HEK293T (cell line): ENCODE measurements around the gene PNP.

Experiments used
- CTCF ChIA-PET: fragments of 350-600 bp; formaldehyde crosslinking; extraction: SDS; loops from one replicate; lab custom pipeline; 2021; ENCODE audit warnings: antibody characterized with exemption, inconsistent platforms; lab: Yijun Ruan, JAX
- POLR2A ChIA-PET: fragments of 350-600 bp; formaldehyde crosslinking; extraction: SDS; loops from one replicate; lab custom pipeline; 2020; ENCODE audit warnings: antibody characterized with exemption, inconsistent platforms; lab: Yijun Ruan, JAX
- DNase-seq: peaks from one replicate; pipeline ENCODE4 v3.0.0; 2012; ENCODE audit warnings: mixed read lengths; ENCODE audit errors: extremely low spot score
- ARNT ChIP-seq: fragments of 450-650 bp; IDR thresholded peaks from 2 replicates; pipeline ENCODE4 v1.6.1; 2017; ENCODE audit warnings: mild to moderate bottlenecking
- BHLHE40 ChIP-seq: fragments of 450-650 bp; IDR thresholded peaks from 2 replicates; pipeline ENCODE4 v1.6.1; 2016; ENCODE audit warnings: mild to moderate bottlenecking, moderate library complexity, borderline replicate concordance
- CTBP1 ChIP-seq: fragments of 450-650 bp; IDR thresholded peaks from 2 replicates; pipeline ENCODE4 v1.6.1; 2016; ENCODE audit warnings: borderline replicate concordance
- ELF4 ChIP-seq: fragments of 450-650 bp; IDR thresholded peaks from 2 replicates; pipeline ENCODE4 v1.6.1; 2017; ENCODE audit warnings: antibody characterized with exemption
- FOXA1 ChIP-seq: fragments of 450-650 bp; IDR thresholded peaks from 2 replicates; pipeline ENCODE4 v1.6.1; 2016; ENCODE audit warnings: mild to moderate bottlenecking
- FOXK2 ChIP-seq: fragments of 450-650 bp; IDR thresholded peaks from 2 replicates; pipeline ENCODE4 v1.6.1; 2016; ENCODE audit warnings: mild to moderate bottlenecking
- FOXM1 ChIP-seq: fragments of 450-650 bp; IDR thresholded peaks from 2 replicates; pipeline ENCODE4 v1.6.1; 2017; ENCODE audit warnings: mild to moderate bottlenecking, borderline replicate concordance
- HDGF ChIP-seq: fragments of 450-650 bp; IDR thresholded peaks from 2 replicates; pipeline ENCODE4 v1.6.1; 2017; ENCODE audit warnings: antibody characterized with exemption, borderline replicate concordance
- L3MBTL2 ChIP-seq: fragments of 450-650 bp; conservative IDR thresholded peaks from 2 replicates; pipeline ENCODE4 v1.6.1; 2016; ENCODE audit warnings: mild to moderate bottlenecking
- LEF1 ChIP-seq: fragments of 450-650 bp; IDR thresholded peaks from 2 replicates; pipeline ENCODE4 v1.6.1; 2017; ENCODE audit warnings: mild to moderate bottlenecking, borderline replicate concordance
- NFRKB ChIP-seq: fragments of 450-650 bp; IDR thresholded peaks from 2 replicates; pipeline ENCODE4 v1.6.1; 2016; ENCODE audit warnings: mild to moderate bottlenecking, moderate library complexity
- SP1 ChIP-seq: fragments of 450-650 bp; IDR thresholded peaks from 2 replicates; pipeline ENCODE4 v1.6.1; 2017
- SUZ12 ChIP-seq: fragments of 450-650 bp; IDR thresholded peaks from 2 replicates; pipeline ENCODE4 v1.6.1; 2016; ENCODE audit warnings: mild to moderate bottlenecking
- TARDBP ChIP-seq: fragments of 450-650 bp; IDR thresholded peaks from 2 replicates; pipeline ENCODE4 v1.6.1; 2016
- ZNF384 ChIP-seq: fragments of 450-650 bp; IDR thresholded peaks from 2 replicates; pipeline ENCODE4 v1.6.1; 2016
- TF ChIP-seq, protein P1 (sequence below): fragments of 450-650 bp; IDR thresholded peaks from 2 replicates; pipeline ENCODE4 v1.6.1; 2016

Gene PNP

DNA sequence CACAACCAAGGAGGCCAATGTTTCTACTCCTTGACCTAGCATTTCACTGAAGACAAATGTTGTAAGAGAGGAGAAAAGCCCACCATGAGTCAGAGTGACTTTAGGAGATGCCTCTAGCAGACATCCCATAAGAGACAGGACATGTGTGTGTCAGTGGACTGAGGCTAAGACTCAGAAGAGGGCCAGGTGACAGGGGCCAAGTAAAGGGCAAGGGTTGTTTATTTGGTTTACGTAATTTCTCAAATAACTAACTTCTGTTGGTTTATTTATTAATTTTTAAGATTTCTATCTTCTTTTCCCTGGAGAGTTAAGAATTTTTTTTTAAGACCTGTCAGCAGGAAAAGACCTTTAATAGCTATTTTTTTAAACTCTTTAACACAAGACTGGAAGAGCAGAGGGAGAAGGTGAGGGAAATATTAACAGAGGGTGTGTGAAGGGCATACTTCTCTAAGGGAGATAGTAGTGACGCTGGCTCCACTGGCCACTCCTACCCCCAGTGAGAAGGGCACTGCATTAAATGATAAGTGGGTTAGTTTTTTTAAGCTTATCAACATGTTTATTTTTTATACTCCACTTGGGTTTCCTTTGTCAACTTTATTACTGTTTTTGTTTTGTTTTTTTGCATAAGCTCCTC lies 3.4 kb downstream of the PNP start:
- TF ChIP-seq FOXK2: no peak
- TF ChIP-seq NFRKB: no peak
- TF ChIP-seq LEF1: no peak
- no peak for TF ChIP-seq FOXA1
- TF ChIP-seq, protein P1, sequence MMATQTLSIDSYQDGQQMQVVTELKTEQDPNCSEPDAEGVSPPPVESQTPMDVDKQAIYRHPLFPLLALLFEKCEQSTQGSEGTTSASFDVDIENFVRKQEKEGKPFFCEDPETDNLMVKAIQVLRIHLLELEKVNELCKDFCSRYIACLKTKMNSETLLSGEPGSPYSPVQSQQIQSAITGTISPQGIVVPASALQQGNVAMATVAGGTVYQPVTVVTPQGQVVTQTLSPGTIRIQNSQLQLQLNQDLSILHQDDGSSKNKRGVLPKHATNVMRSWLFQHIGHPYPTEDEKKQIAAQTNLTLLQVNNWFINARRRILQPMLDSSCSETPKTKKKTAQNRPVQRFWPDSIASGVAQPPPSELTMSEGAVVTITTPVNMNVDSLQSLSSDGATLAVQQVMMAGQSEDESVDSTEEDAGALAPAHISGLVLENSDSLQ: no peak
- TF ChIP-seq CTBP1: no peak
- TF ChIP-seq ARNT: no peak
- no peak for TF ChIP-seq TARDBP
- no peak for TF ChIP-seq HDGF
- TF ChIP-seq SUZ12: no peak
- TF ChIP-seq BHLHE40: no peak
- no peak for DNase-seq
- POLR2A ChIA-PET: no interaction called here
- CTCF ChIA-PET: interaction anchor here (0.6 kb wide), 1 partner anchor 158 kb away, joined by 3 read pairs; no protein-coding TSS in a partner anchor

DNA sequence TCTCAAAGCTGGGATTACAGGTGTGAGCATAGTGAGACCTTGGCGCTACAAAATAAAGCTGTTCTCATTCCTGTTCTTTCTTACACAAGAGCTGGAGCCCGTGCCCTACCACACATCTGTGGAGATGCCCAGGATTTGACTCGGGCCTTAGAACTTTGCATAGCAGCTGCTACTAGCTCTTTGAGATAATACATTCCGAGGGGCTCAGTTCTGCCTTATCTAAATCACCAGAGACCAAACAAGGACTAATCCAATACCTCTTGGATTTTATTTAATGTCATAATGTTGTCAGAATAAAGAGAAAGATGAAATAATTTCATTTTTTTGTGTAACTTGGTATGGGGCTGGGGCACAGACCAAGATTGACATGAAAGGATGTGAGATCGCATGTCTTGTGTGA lies 7.6 kb downstream of the PNP start:
- CTCF ChIA-PET: no interaction called here
- POLR2A ChIA-PET: interaction anchor here (1.7 to 2.1 kb wide), 2 partner anchors 15 to 21 kb away, joined by 6 to 7 read pairs; partner anchors contain the start of genes APEX1 and PIP4P1
- no peak for DNase-seq
- TF ChIP-seq ZNF384 (no peak), FOXM1 (no peak), HDGF (no peak), FOXA1 (no peak), BHLHE40 (no peak), CTBP1 (no peak), LEF1 (no peak), ELF4 (no peak), FOXK2 (no peak), SP1 (no peak), L3MBTL2 (no peak)
- TF ChIP-seq, protein P1: no peak

DNA sequence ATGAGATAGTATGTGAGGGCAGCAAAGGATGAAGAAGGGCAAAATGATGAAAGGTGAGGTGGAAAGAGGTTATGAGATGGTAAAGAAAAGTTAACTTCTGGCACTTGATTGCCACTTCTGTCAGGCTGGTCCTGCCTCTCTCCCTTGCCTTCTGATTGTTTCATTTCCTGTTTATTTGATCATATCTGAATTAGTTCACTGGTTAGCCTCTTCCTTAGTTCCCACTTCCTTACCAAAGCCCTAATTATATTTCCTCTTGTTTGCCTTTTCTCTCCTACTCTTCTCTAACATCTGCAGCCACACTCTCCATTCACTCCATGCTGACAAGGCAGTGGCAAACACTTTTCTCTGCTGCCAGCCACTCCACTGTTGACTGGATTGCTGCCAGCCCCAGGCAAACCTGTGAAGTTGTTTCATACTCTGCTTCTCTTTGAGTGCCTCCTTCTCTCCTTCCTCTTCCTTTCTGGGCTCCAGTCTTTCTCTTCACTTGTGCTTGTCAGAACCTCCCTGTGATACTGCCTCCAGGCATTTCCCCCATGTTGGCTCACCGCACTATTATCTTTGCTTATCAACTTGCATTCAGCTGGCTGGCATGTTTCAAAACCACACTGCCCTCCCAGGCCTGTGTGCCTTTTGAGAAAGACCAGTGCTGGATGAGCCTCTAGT lies 8.1 kb downstream of the PNP start:
- TF ChIP-seq SP1 (no peak), CTBP1 (no peak), TARDBP (no peak), LEF1 (no peak), ELF4 (no peak), ZNF384 (no peak), FOXA1 (no peak), HDGF (no peak), L3MBTL2 (no peak), FOXK2 (no peak), FOXM1 (no peak), ARNT (no peak), SUZ12 (no peak), BHLHE40 (no peak), NFRKB (no peak)
- TF ChIP-seq, protein P1: no peak
- ChIA-PET POLR2A (interaction anchor here (1.6 to 2.1 kb wide), 3 partner anchors 8 to 22 kb away, joined by 4 to 7 read pairs (median 6); partner anchors contain the start of genes APEX1, PIP4P1 and PNP), CTCF (interaction anchor here (0.6 kb wide), 1 partner anchor 164 kb away, joined by 5 read pairs; no protein-coding TSS in a partner anchor)
- no peak for DNase-seq

DNA sequence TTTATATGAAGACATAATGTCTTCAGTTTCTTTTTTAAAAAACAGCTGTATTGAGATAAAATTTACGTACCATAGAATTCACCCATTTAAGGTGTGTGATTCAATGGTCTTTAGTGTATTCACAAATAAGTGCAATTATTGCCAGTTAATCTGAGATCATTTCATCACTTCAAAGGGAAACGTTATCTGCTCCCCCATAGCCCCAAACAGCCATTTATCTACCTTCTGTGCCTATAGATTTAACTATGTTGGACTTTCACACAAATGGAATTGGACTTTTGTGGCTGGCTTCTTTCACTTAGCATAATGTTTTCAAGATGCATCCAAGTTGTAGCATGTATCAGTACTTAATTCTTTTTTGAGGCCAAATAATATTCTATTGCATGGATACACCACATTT lies 9.7 kb downstream of the PNP start:
- CTCF ChIA-PET: no interaction called here

DNA sequence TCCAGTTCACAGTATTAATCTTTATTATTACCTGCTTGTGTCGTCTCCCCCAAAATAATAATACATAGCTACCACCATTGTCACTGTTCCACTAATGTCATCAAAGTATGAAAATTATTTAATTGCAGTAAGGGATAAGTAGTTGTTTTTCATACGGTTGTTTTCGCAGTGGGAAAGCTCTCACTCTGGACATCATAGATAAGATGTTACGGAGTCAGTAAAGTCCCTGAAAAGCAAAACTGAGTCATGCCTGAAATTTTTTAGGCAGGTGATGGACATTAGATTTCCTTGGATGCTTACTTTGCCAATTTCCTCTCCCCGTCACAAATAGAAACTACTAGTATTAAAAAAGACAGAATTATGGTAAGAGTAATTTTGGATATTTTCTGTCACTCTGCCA lies 13.2 kb downstream of the PNP start:
- no peak for DNase-seq
- ChIA-PET CTCF (no interaction called here), POLR2A (interaction anchor here (0.9 to 1.9 kb wide), 2 partner anchors 13 to 27 kb away, joined by 3 to 7 read pairs; partner anchors contain the start of genes APEX1 and PNP)
- TF ChIP-seq FOXA1 (no peak), FOXK2 (no peak), BHLHE40 (no peak), SUZ12 (no peak)

More for the DNA sequence above, 9.7 kb downstream of the PNP start:
- TF ChIP-seq SP1 (no peak), ZNF384 (no peak), TARDBP (no peak), FOXK2 (no peak), HDGF (no peak), CTBP1 (no peak), ELF4 (no peak)
- DNase-seq: no peak
- POLR2A ChIA-PET: interaction anchor here (1.6 to 2.1 kb wide), 2 partner anchors 9 to 17 kb away, joined by 4 to 7 read pairs; partner anchors contain the start of genes PIP4P1 and PNP

DNA sequence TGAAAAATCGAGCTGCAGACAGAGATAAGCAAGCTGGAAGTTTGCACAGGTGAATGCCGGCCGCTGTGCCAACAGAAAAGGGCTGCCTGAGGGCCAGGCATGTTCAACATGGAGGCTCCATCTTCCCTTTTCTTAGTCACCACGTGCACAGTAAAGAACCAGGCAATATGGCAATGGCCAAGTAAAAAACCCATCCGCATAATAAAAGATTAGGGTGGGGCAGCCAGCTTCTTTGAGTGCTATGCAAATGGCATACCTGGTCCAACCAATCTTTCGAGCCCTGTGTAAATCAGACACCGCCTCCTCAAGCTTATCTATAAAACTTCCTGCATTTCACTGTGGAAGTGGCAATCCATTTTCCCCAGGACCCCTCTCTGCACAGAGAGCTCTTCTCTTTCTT lies 16.7 kb downstream of the PNP start:
- TF ChIP-seq L3MBTL2: no peak
- no peak for TF ChIP-seq CTBP1
- TF ChIP-seq SUZ12: no peak
- TF ChIP-seq BHLHE40: no peak
- ChIA-PET POLR2A (interaction anchor here (1.0 kb wide), 1 partner anchor 197 kb away, joined by 3 read pairs; no protein-coding TSS in a partner anchor), CTCF (no interaction called here)
- DNase-seq: no peak
